H1 (cell line): Measurements from ENCODE around the gene ISLR2. TPM values are rescaled to one million over a fixed set of nuclear protein-coding genes. Genes with fewer than 3 reads are reported as not detected.

Source experiments
- CTCF ChIA-PET: fragments of 300-600 bp; sonication (Branson Sonifier 250); formaldehyde crosslinking; loops from one replicate; lab custom pipeline; 2021; ENCODE audit not compliant: partially characterized antibody; lab: Charles Lee
- POLR2A ChIA-PET: fragments of 300-600 bp; sonication (Branson Sonifier 250); formaldehyde crosslinking; loops from one replicate; lab custom pipeline; 2021; ENCODE audit warnings: inconsistent platforms; ENCODE audit not compliant: partially characterized antibody; lab: Charles Lee
- DNase-seq, 2 experiments: peaks; one replicate each; pipeline versions ENCODE4 v3.0.0 to v3.0.0-alpha.2; 2010 to 2022; ENCODE audit warnings: low spot score in 2 of 2, low read depth in 1 of 2, mixed read lengths in 1 of 2
- FAIRE-seq: peaks from 2 replicates; lab custom pipeline; 2011; peaks lifted over from hg19 to GRCh38; lab: Jason Lieb, UNC
- H2AFZ ChIP-seq: 2 replicates; pipeline ENCODE4 v1.8.1; 2012; ENCODE audit warnings: low read length, inconsistent platforms
- H2AK5ac ChIP-seq: 2 replicates; pipeline ENCODE4 v1.6.1; 2013; ENCODE audit warnings: low read depth, low read length
- H2BK120ac ChIP-seq: replicated peaks from 2 replicates; pipeline ENCODE3; 2013; ENCODE audit warnings: low read depth, low read length, inconsistent platforms
- H2BK12ac ChIP-seq: 2 replicates; pipeline ENCODE4 v1.6.1; 2013; ENCODE audit warnings: low read depth, low read length
- H2BK15ac ChIP-seq: 2 replicates; pipeline ENCODE4 v1.6.1; 2013; ENCODE audit warnings: low read length
- H2BK20ac ChIP-seq: 2 replicates; pipeline ENCODE4 v1.6.1; 2013; ENCODE audit warnings: low read length
- H2BK5ac ChIP-seq: 2 replicates; pipeline ENCODE4 v1.6.1; 2013; ENCODE audit warnings: low read depth, low read length
- H3K14ac ChIP-seq: 2 replicates; pipeline ENCODE4 v1.6.1; 2013; ENCODE audit warnings: inconsistent platforms; ENCODE audit not compliant: insufficient read length
- H3K18ac ChIP-seq: 2 replicates; pipeline ENCODE4 v1.6.1; 2013; ENCODE audit warnings: low read length; ENCODE audit errors: extremely low read depth
- H3K23ac ChIP-seq: 2 replicates; pipeline ENCODE4 v1.6.1; 2013; ENCODE audit warnings: inconsistent platforms; ENCODE audit not compliant: insufficient read length
- H3K23me2 ChIP-seq: 2 replicates; pipeline ENCODE4 v1.6.1; 2013; ENCODE audit warnings: low read depth, low read length
- H3K27ac ChIP-seq: 2 replicates; pipeline ENCODE4 v1.6.1; 2011; ENCODE audit warnings: low read depth, low read length, inconsistent platforms
- H3K27me3 ChIP-seq, 4 experiments: replicated peaks in 1 of 4; 1 replicate in 1 of 4; 2 replicates in 3 of 4; pipeline versions ENCODE4 v1.6.1 to v1.8.1; 2011 to 2013; ENCODE audit warnings: low read length in 3 of 4, mild to moderate bottlenecking in 3 of 4, inconsistent platforms in 2 of 4, mixed read lengths in 2 of 4, moderate library complexity in 1 of 4; ENCODE audit not compliant: control insufficient read depth in 3 of 4, insufficient read depth in 3 of 4; ENCODE audit errors: extremely low read depth in 1 of 4
- H3K36me3 ChIP-seq, 4 experiments: 2 replicates each; pipeline versions ENCODE4 v1.6.1 to v1.8.1; 2011 to 2013; ENCODE audit warnings: mild to moderate bottlenecking in 4 of 4, low read length in 3 of 4, moderate library complexity in 2 of 4, control low read depth in 1 of 4, inconsistent platforms in 1 of 4; ENCODE audit not compliant: insufficient read depth in 4 of 4, control insufficient read depth in 2 of 4
- H3K4ac ChIP-seq: replicated peaks from 2 replicates; pipeline ENCODE3; 2013; ENCODE audit warnings: low read length, low read depth, mixed read lengths, inconsistent platforms; ENCODE audit not compliant: insufficient read length
- H3K4me1 ChIP-seq, 4 experiments: replicated peaks in 1 of 4; 1 replicate in 1 of 4; 2 replicates in 3 of 4; pipeline versions ENCODE4 v1.6.1 to v1.8.1; 2011 to 2013; ENCODE audit warnings: low read length in 3 of 4, inconsistent platforms in 2 of 4, mixed read lengths in 1 of 4; ENCODE audit not compliant: insufficient read depth in 4 of 4, control insufficient read depth in 3 of 4
- H3K4me2 ChIP-seq, 2 experiments: 2 replicates each; pipeline versions ENCODE4 v1.6.1 to v1.8.1; 2011 to 2013; ENCODE audit warnings: low read depth in 2 of 2, low read length in 2 of 2, control low read depth in 1 of 2, inconsistent platforms in 1 of 2, mild to moderate bottlenecking in 1 of 2; ENCODE audit not compliant: insufficient read depth in 1 of 2
- H3K4me3 ChIP-seq, 4 experiments: fragments of 200-600, 300-600 bp in 1 of 4; sonication (generic), shearing (Covaris generic), sonication (Bioruptor Twin) in 1 of 4; 2 replicates each; pipeline versions ENCODE4 v1.5.1 to v1.8.1; 2011 to 2016; ENCODE audit warnings: low read length in 4 of 4, low read depth in 3 of 4, control low read depth in 2 of 4, inconsistent platforms in 2 of 4, mild to moderate bottlenecking in 2 of 4, mixed read lengths in 1 of 4, moderate library complexity in 1 of 4; ENCODE audit not compliant: insufficient read depth in 2 of 4; ENCODE audit errors: extremely low read depth in 1 of 4
- H3K56ac ChIP-seq: replicated peaks from 2 replicates; pipeline ENCODE3; 2013; ENCODE audit warnings: low read depth, mild to moderate bottlenecking, mixed read lengths, low read length, inconsistent platforms; ENCODE audit not compliant: insufficient read length
- H3K79me1 ChIP-seq: 2 replicates; pipeline ENCODE4 v1.6.1; 2013; ENCODE audit warnings: low read depth, low read length, control low read depth
- H3K79me2 ChIP-seq, 2 experiments: 2 replicates each; pipeline versions ENCODE4 v1.6.1 to v1.8.1; 2012 to 2013; ENCODE audit warnings: low read length in 2 of 2, mild to moderate bottlenecking in 2 of 2, inconsistent platforms in 1 of 2; ENCODE audit not compliant: insufficient read depth in 2 of 2, control insufficient read depth in 1 of 2
- H3K9ac ChIP-seq, 4 experiments: replicated peaks in 1 of 4; 1 replicate in 1 of 4; 2 replicates in 3 of 4; pipeline versions ENCODE4 v1.6.1 to v1.8.1; 2011 to 2013; ENCODE audit warnings: low read depth in 3 of 4, low read length in 3 of 4, control low read depth in 2 of 4, mild to moderate bottlenecking in 2 of 4, moderate library complexity in 2 of 4, inconsistent platforms in 1 of 4; ENCODE audit errors: extremely low read depth in 1 of 4
- H3K9me3 ChIP-seq, 2 experiments: 2 replicates each; pipeline versions ENCODE4 v1.6.1 to v1.8.1; 2012 to 2013; ENCODE audit warnings: mild to moderate bottlenecking in 2 of 2, moderate library complexity in 2 of 2, control low read depth in 1 of 2, inconsistent platforms in 1 of 2, low read depth in 1 of 2, low read length in 1 of 2, mixed read lengths in 1 of 2; ENCODE audit not compliant: insufficient read depth in 2 of 2
- H4K20me1 ChIP-seq, 2 experiments: replicated peaks in 1 of 2; 2 replicates each; pipeline versions ENCODE3 to v1.8.1; 2011 to 2013; ENCODE audit warnings: inconsistent platforms in 2 of 2, low read length in 2 of 2, mild to moderate bottlenecking in 1 of 2; ENCODE audit not compliant: insufficient read depth in 2 of 2, control insufficient read depth in 1 of 2
- H4K5ac ChIP-seq: 2 replicates; pipeline ENCODE4 v1.6.1; 2013; ENCODE audit warnings: low read length, low read depth, mixed read lengths, inconsistent platforms; ENCODE audit not compliant: insufficient read length
- H4K8ac ChIP-seq: 2 replicates; pipeline ENCODE4 v1.8.0; 2013; ENCODE audit warnings: mild to moderate bottlenecking, moderate library complexity, low read length, inconsistent platforms; ENCODE audit not compliant: insufficient read depth; ENCODE audit errors: extremely low read depth
- H4K91ac ChIP-seq: replicated peaks from 2 replicates; pipeline ENCODE3; 2013; ENCODE audit warnings: low read length, mixed read lengths, inconsistent platforms; ENCODE audit not compliant: insufficient read length
- ASH2L ChIP-seq: fragments of 200-600, 300-600 bp; sonication (generic); IDR thresholded peaks from one replicate; pipeline ENCODE4 v1.7.1; 2017; ENCODE audit warnings: low read length
- BCL11A ChIP-seq, 2 experiments: IDR thresholded peaks; one replicate each; pipeline ENCODE4 v1.6.1; 2011; ENCODE audit warnings: low read depth in 2 of 2, low read length in 2 of 2, mild to moderate bottlenecking in 2 of 2
- CEBPB ChIP-seq: IDR thresholded peaks from 2 replicates; pipeline ENCODE4 v1.6.1; 2012; ENCODE audit warnings: low read depth, low read length
- JUND ChIP-seq: IDR thresholded peaks from 2 replicates; pipeline ENCODE4 v1.6.1; 2011; ENCODE audit warnings: mild to moderate bottlenecking, improper control_type of control experiment, low read length
- MAFK ChIP-seq: IDR thresholded peaks from 2 replicates; pipeline ENCODE4 v1.6.1; 2012; ENCODE audit warnings: low read depth, mild to moderate bottlenecking, improper control_type of control experiment, low read length
- PHF8 ChIP-seq: fragments of 200-600 bp; sonication (generic); conservative IDR thresholded peaks from 2 replicates; pipeline ENCODE4 v1.7.1; 2012; ENCODE audit warnings: low read depth, mild to moderate bottlenecking, inconsistent platforms, low read length, moderate library complexity
- RNF2 ChIP-seq: fragments of 200-900, 300-1000 bp; sonication (generic); IDR thresholded peaks from 2 replicates; pipeline ENCODE4 v1.7.1; 2016; ENCODE audit warnings: borderline replicate concordance, low read depth, mild to moderate bottlenecking, antibody characterized with exemption, low read length; ENCODE audit not compliant: poor library complexity, severe bottlenecking; ENCODE audit errors: missing control alignments
- SIN3A ChIP-seq, 2 experiments: IDR thresholded peaks in 1 of 2; conservative IDR thresholded peaks in 1 of 2; 2 replicates each; pipeline ENCODE4 v1.6.1; 2011 to 2012; ENCODE audit warnings: low read length in 2 of 2, improper control_type of control experiment in 1 of 2, low read depth in 1 of 2, mild to moderate bottlenecking in 1 of 2
- TAF7 ChIP-seq: optimal IDR thresholded peaks from 2 replicates; pipeline ENCODE3; 2011; ENCODE audit warnings: low read depth, mild to moderate bottlenecking, inconsistent platforms, low read length, moderate library complexity, borderline replicate concordance
- WGBS, 2 experiments: shearing (Covaris generic) in 1 of 2; methylation state at CpG; one replicate each; pipeline versions ENCODE4 v1.1.6 to v1.1.7; 2013 to 2015; ENCODE audit warnings: low lambda C conversion rate in 2 of 2, mixed read lengths in 2 of 2, inconsistent platforms in 1 of 2, low coverage in 1 of 2, missing lambda C conversion rate in 1 of 2; ENCODE audit not compliant: insufficient replicate concordance in 2 of 2, insufficient coverage in 1 of 2, insufficient read length in 1 of 2; ENCODE audit errors: extremely low coverage in 1 of 2, missing lambda C conversion rate in 1 of 2; 5-methylcytosine and 5-hydroxymethylcytosine counted together
- polyA plus RNA-seq, 7 experiments: library from polyadenylated mRNA; depleted of rRNA in 3 of 7; stranded (reverse) in 5 of 7; unstranded in 2 of 7; fragments of >200 nt in 5 of 7; fragments of 200-250 nt in 2 of 7; gene quantifications; 1 replicate in 5 of 7; 2 replicates in 1 of 7; 4 replicates in 1 of 7; pipeline versions ENCODE4 v1.2.1 to v1.2.3, GENCODE V29; 2011 to 2013; ENCODE audit warnings: missing spikeins in 2 of 7, mixed read lengths in 2 of 7
- total RNA-seq: library from RNA; stranded (reverse); fragmentation: NEBNext Ultra II Directional; extraction: Animal tissue kit (Norgen Biotek cat#: 25700); gene quantifications from 2 replicates; pipeline ENCODE4 v1.2.1, GENCODE V29; 2021

ISLR2 gene
- total and polyA plus RNA-seq, 2 of the 8 experiments (the other 6 are each of a cell fraction or from before 2014, with no cell fraction given) = 0.47 to 0.58 TPM

DNA sequence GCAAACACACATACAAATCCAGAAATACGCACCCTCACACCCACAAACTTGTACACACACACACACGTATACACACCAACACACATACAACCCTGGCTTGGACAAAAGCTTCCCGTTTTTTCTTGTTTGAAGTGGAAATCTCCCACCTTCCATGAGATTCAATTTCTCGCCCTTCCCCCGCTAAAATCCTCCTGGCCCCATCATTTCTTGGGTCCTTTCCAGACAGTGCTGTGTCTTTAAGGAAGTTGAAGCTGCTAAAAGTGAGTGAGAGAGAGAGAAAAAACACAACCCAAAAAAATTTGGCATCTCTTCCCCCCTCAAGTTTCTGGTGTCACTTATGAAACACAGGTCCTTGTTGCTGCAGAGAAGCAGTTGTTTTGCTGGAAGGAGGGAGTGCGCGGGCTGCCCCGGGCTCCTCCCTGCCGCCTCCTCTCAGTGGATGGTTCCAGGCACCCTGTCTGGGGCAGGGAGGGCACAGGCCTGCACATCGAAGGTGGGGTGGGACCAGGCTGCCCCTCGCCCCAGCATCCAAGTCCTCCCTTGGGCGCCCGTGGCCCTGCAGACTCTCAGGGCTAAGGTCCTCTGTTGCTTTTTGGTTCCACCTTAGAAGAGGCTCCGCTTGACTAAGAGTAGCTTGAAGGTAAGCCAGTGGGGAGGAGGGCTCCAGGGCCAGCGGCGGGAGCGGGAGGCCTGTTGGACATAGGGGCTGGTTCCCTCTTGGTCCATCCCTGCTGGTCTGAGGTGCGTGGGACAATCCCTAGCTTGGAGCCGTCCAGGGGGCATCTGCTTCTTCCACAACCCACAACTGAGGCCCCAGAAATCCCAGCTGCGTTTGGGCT is 43.2 kb downstream of the ISLR2 start, which contains the start of gene ISLR:
Gene ISLR (plus strand): TSS at position 331 of the 839 bp plus-strand sequence. CDS start 1,149 bp downstream, outside the sequence.
- Histone ChIP-seq H4K8ac (peak within 1 kb of the TSS; percentile 81; the same call in 1 of the 2 replicates), H3K4me2 (peak within 1 kb of the TSS in 1 of 2 experiments; percentile 31; a peak in 1 of 4 replicates), H3K23ac (no peak within 1 kb of the TSS), H2BK120ac (peak within 1 kb of the TSS; percentile 30), H3K79me1 (no peaks in the 10 kb centered on the region), H4K91ac (peak within 1 kb of the TSS; percentile 75), H4K5ac (no peak within 1 kb of the TSS), H3K27ac (no peak within 1 kb of the TSS), H3K14ac (no peak within 1 kb of the TSS), H3K4me1 (peaks cover 0 to 20% (median 12%) of the 10 kb centered on the region in 4 experiments; a peak in 5 of 7 replicates), H3K56ac (no peak within 1 kb of the TSS), H3K4me3 (no peak within 1 kb of the TSS), H4K20me1 (peaks cover 0 to 2% of the 10 kb centered on the region in 2 experiments), H2BK12ac (peak within 1 kb of the TSS; percentile 82), H3K79me2 (no peaks in the 10 kb centered on the region), H2BK15ac (0 out of 2 replicates have a peak within 1 kb of the TSS, but pooled peaks have one; percentile 7), H3K18ac (peak within 1 kb of the TSS; percentile 78; the same call in 1 of the 2 replicates), H3K9ac (peak within 1 kb of the TSS in 1 of 4 experiments; percentile 33; a peak in 1 of 7 replicates), H2AK5ac (peak within 1 kb of the TSS; percentile 86), H3K23me2 (peaks cover 2% of the 10 kb centered on the region; the same call in 1 of the 2 replicates), H2BK20ac (peak within 1 kb of the TSS; percentile 61), H3K4ac (peak within 1 kb of the TSS; percentile 24), H3K9me3 (no peaks in the 10 kb centered on the region), H2AFZ (no peak within 1 kb of the TSS), H3K36me3 (no peaks in the 10 kb centered on the region), H3K27me3 (no peaks in the 10 kb centered on the region; a peak in 3 of 7 replicates), H2BK5ac (peak within 1 kb of the TSS; percentile 30; the same call in 1 of the 2 replicates)
- 80% methylated on average over 17 of the region's 20 CpGs; no CpG with 5 or more reads in 1 of the 2 experiments for WGBS, 2 experiments
- no peak for DNase-seq
- ChIA-PET CTCF (interaction anchor here (0.7 to 3.3 kb wide), 15 partner anchors 10 to 266 kb away, joined by 3 to 13 read pairs (median 5); no protein-coding TSS in a partner anchor), POLR2A (interaction anchor here (0.6 to 2.7 kb wide), 12 partner anchors 8 to 301 kb away, joined by 3 to 8 read pairs (median 4); partner anchors contain the start of gene STRA6)
- FAIRE-seq = no peak
- TF ChIP-seq TAF7 (no peak), PHF8 (no peak), CEBPB (no peak), RNF2 (no peak), ASH2L (no peak), BCL11A (IDR thresholded peaks at IDR 0.05; ENCODE audit: low read depth in 2 of 2, low read length in 2 of 2) (no peak), JUND (no peak), SIN3A (conservative IDR thresholded peaks at IDR 0.05 in 1 of 2, IDR thresholded peaks at IDR 0.05 in 1 of 2; ENCODE audit: low read depth in 1 of 2, low read length in 2 of 2) (no peak), MAFK (no peak)
